Heart left ventricle (tissue), 13 donors: ENCODE measurements around the gene CSRP1.

Experiments
- CTCF ChIP-seq, 12 donors: fragments of 200-600 bp; sonication (generic) in 4 of 12; IDR thresholded peaks; one replicate each; pipeline versions ENCODE4 v1.5.0 to v1.8.0; 2018 to 2022; ENCODE audit warnings: antibody characterized with exemption in 12 of 12, mild to moderate bottlenecking in 5 of 12
- POLR2A ChIP-seq, 2 donors: fragments of 450-650 bp; IDR thresholded peaks; one replicate each; pipeline ENCODE4 v1.6.1; 2017; ENCODE audit warnings: antibody characterized with exemption in 2 of 2, mild to moderate bottlenecking in 2 of 2, moderate library complexity in 2 of 2
- donor health status: ischemic (EF 13 %, LVEDD 7.1; RV severe dilation, severe dysfunction).
- donor health status: DM: no; HTN: yes; CAD: no.
- donor health status: DM: no; HTN: no; CAD: no.
- donor health status: ischemic (EF 25% LVEDD 6.9; RV normal size, moderate dysfunction).
- donor health status: ischemic (EF 25% LVEDD 5.7; RV mildly dilated, moderate dysfunction).
- donor health status: ischemic (EF 35%, LVEDD 5.7; RV mildly dilated, moderate dysfunction).
- donor health status: nonischemic (EF 11% LVEDD 7.7; RV severe dilation, severe dysfunction).
- donor health status: DM: yes; HTN: yes; CAD: no.
- donor health status: PGD.
- donor health status: ischemic (EF 29% LVEDD 5.4; RV normal size, mild dysfunction).
- donor health status: nonischemic (EF 23%, LVEDD 6.1; RV moderate dilation, normal function).

DNA sequence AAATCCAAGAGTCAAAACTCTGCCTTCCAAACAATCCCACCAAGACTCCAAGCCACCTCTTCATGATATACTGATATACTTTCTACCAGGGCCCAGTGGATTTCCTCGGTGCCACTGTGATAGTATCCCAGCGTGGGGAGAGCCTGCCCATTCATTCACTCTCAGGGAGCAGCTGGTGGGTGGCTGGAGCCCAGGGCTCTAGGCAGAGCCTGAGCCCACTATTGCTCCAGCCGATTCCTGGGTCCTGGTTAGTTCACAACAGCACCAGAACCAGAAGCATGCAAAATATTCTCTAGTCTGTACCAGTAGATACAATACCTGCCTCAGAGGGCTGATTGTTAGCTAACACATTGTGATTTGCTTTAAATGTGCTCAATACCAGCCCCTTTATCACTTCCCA is 831 bp downstream of the CSRP1 start:
- TF ChIP-seq CTCF (IDR thresholded peaks at IDR 0.05), result no peak
- no peak for TF ChIP-seq POLR2A (IDR thresholded peaks at IDR 0.05)
